CD4-positive, alpha-beta T cell treated with Interleukin-6 for 4 hours (primary cell): ENCODE data around the gene ANKRD13C.

Experiments
- DNase-seq: peaks from one replicate; pipeline ENCODE4 v3.0.0-alpha.2; 2020; ENCODE audit warnings: mixed read lengths

ANKRD13C gene

DNA sequence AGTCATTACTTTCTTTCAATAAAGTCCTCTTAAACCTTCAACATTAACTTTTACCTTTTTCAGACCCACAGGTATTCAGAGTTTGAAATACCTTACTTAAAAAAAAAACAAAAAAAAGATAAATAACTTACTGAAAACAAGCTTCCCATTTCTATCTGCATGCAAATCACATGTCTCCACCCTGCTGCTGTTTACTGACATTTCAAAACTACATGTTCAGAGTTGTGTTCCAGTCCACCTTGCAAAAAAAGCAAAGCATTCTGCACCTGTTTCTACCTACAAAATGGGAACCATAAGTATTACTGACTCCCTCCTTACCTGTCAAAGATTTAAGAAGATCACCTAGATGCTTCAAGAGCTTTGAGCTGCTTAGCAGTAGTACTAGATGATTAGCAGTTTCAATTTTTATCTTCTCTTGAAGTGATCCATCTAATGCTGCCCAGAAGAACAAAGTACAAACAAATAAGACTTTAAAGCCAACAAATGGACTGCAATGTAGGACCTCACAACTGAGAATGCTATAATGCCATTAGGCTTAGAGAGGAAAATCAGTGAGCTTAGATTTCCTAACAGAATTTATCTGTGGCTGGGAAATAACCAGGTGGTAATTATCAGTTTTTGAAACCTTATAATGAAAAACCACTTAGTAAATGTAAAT lies 61.2 kb downstream of the ANKRD13C start:
- DNase-seq: no peak

DNA sequence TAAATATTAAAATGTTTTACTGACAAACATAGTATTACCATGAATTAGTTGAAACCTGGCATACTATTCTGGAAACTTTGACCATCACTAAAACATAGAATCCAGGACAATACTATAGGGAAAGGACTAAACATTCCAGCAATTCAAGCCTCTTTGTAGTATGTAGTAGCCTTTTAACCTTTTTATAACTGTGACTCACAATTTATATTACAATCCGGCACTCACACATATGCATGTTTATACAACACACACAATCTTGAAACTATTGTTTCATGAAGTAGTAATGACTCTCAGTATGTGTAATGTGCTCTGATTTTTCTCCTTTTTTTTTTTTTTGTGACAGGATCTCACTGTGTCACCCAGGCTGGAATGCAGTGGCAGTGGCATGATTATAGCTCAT lies 64.3 kb downstream of the ANKRD13C start:
- no peak for DNase-seq

DNA sequence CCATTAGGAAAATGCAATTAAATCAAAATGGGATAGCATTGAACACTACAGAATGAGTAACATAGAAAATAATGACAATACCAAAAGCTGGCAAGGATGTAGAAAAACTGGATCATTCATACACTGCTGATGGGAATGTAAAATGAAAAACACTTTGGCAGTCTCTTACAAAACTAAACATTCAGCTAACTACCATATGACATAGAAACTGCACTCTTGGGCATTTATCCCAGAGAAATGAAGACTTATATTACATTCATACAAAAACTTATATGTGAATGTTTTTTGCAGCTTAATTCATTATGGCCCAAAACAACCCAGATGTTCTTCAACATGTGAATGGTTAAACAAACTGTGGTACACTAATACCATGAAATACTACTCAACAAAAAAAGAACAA lies 66.4 kb downstream of the ANKRD13C start:
- DNase-seq: no peak

DNA sequence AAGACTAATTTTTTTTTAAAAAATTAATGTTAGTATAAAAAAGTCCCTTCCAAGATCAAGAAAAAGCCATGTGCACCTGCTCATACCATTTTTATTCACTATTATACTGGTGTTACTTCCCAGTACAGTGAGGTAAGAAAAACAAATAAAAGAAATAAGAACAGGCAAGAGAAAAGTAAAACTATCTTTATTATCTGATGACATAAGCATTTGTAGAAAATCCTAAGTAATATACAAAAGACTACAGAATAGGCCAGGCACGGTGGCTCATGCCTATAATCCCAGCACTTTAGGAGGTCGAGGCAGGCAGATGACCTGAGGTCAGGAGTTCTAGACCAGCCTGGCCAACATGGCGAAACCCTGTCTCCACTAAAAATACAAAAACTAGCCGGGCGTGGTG lies 68.1 kb downstream of the ANKRD13C start:
- no peak for DNase-seq

- no peak for DNase-seq
These were observed 70.2 kb downstream of the ANKRD13C start for GRCh38 chr1:70284366-70284765.

DNA sequence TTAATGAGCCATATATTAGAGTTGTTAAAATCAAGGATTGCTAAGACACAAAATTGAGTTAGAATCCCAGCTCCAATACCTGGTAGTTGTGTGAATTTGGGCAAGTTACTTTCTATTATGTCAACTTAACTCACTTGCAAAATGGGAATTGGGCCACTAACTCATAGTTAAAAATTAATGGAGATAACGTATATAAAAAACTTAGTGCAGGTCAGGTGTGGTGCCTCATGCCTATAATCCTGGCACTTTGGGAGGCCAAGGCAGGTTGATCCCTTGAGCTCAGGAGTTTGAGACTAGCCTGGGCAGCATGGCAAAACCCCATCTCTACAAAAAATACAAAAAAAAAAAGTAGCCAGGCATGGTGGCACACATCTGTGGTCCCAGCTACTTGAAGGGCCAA lies 75.8 kb downstream of the ANKRD13C start:
- DNase-seq: no peak

DNA sequence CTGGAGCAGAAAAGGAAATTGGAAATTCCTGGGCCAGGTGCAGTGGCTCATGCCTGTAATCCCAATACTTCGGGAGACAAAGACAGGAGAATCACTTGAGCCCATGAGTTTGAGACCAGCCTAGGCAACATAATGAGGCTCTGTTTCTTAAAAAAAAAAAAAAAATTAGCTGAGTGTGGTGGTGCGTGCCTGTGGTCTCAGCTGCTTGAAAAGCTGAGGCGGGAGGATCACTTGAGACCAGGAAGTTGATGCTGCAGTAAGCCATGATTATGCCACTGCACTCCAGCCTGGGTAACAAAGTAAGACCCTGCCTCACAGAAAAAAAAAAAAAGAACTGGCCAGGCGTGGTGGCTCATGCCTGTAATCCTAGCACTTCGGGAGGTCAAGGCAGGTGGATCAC lies 76.6 kb downstream of the ANKRD13C start:
- no peak for DNase-seq

- DNase-seq: no peak
These were observed 88.6 kb downstream of the ANKRD13C start for GRCh38 chr1:70265946-70266345.

DNA sequence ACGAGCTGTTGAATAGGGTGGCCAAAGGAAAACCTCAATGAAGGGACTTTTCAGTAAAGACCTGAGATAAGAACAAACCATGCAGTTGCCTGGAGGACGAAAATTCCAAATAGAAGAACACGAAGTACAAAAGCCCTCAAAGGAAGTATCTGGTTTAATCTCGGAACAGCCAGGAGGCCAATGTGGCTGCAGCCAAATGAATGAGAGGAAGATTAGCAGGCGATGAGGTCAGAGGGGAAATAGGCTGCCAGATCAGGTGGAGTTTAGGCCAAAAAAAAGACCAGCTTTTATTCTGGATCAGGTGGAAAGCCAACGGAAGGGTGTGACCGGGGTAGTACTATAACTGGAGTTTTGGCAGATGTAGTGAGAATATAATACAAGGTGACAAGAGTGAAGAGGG lies 89.7 kb downstream of the ANKRD13C start:
- DNase-seq: no peak

DNA sequence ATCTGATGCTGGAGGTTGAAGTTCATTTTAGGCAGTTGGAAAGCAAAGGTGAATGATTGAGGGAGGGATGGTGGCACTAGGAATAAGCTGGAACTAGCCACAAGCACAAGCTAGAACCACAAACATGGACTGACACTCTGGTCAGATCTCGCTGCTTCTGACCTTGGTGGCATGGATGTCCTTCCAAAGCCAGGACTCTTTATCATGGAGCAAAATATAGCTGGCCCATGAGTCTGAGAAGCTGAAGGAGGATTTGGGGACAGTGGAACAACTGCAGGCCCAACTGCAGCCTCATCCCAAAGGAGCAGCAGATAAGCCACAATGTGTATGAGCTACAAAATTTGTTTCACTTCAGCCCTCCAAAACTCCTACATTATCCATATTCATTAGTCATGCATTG lies 97.9 kb downstream of the ANKRD13C start:
- DNase-seq: no peak

- DNase-seq: no peak
These were observed 105.8 kb downstream of the ANKRD13C start for GRCh38 chr1:70248729-70249128.

- DNase-seq: no peak
These were observed 106.8 kb downstream of the ANKRD13C start for GRCh38 chr1:70247768-70248167.

GRCh38 chr1:70247122-70247521 lies 107.4 kb downstream of the ANKRD13C start:
- DNase-seq: no peak

DNA sequence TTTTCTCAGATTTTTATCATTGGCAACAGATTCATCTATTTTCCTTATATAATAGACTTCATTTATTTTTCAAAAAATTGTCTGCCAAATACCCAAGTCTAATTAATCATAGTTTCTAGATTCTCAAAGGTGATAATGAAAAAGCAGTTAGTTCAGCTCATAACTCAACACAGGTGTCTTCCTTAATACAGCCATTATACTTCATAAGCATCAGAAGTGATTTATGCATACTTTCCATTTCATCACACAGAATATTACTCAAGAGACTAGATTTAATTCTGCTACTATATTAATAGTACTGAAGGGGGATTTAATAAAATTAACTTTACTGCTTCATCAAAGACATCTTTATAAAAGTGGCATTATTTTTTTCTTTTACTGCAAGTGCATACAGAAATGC lies 114.6 kb downstream of the ANKRD13C start:
- no peak for DNase-seq

GRCh38 chr1:70234733-70235132 lies 119.8 kb downstream of the ANKRD13C start:
- DNase-seq: no peak

DNA sequence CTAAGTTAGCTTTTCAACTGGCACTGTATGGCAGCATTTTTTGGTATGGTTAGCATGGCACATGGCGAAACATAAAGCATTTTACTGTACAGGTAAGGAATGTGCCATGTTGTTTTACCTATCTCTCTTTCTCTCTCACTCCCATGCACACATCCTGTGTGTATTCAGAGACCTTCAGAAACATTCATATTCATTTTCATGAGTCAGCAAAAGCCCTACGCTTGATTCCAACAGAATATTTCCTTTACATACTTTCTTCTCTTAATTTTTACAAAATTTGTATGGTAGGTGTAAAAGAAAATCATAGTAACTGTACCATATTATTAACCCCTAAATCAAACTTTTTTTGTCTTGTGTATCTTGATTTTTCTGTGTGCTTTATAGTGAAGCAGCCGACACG lies 123.0 kb downstream of the ANKRD13C start:
- no peak for DNase-seq

- DNase-seq: no peak
These were observed 125.9 kb downstream of the ANKRD13C start for GRCh38 chr1:70228670-70229069.

DNA sequence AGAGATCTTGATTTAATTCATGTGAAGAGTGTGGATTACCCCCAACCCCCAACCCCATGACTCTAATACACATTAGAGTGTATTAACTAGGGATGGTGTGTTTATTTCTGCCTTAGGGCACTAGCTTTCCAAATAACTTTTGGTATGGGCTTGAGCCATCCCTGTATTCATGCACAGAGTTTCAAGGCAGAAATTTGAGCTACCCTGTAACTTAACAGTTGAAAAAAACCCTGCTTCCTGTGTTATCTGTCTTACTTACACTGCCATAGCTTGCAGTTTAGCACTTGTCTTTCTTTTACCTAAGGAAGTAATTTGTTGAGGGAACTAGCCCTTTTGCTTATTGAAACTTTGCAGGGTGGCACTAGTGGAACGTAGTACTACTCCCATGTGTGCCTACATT lies 127.1 kb downstream of the ANKRD13C start:
- no peak for DNase-seq

- no peak for DNase-seq
These were observed 129.6 kb downstream of the ANKRD13C start for GRCh38 chr1:70224954-70225353.

DNA sequence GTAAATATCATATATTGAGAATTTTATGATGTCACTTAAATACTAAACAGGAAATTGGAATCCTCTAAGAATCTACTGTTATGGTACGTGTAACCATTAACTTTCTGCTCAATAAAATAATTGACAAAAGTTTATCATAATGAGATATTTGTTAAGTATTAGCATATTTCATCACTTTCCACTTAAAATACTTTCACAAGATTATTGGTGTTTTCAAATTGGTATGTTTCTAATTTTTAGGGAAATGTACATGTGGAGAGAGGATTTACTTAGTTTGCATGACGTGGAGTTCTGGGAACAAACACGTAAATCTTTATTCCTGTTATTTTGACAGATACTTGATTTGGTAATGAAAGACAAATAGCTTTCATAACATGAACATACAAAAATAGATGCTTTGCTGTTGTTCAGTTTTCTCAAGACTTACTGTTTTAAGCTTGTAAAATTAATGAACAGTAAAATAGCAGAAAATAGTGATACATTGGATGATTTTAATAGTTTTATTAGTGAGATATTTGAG lies 131.7 kb downstream of the ANKRD13C start:
- DNase-seq: no peak

DNA sequence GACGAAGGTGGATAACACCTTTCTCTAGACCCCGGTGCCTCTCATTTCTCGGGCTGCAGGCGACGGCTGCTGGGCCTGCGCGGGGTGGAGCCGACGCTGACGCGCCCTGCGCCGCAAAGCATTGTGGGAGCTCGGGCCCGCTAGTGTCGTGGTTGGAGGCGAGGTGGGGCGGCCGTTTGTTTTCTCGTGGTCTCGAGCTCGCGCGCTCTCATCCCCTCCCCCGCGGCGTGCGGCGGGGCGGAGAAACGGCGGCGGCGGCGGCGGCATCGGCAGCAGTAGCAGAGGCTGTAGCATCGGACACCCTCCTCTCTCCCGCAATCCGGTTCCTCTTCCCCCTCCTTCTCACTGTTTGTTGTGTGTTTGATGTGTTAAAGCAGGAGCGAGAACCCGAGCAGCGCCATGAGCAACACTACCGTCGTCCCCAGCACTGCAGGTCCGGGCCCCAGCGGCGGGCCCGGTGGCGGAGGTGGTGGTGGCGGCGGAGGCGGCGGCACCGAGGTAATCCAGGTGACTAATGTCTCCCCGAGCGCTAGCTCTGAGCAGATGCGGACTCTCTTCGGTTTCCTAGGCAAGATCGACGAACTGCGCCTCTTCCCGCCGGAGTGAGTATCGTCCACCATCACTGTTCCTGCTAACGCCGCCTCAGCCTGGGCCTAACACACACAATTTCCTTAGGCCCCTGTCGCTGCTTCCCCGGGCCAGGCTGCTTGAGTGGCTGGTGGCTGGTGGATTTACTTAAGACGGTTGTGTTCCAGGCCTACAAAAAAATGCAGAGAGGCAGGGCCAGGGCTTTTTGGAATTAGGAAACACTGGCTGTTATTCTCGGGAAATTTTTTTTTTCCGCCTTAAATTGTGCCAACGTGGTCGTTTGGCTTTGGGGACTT lies 133.0 kb downstream of the ANKRD13C start, which contains the start of gene SRSF11:
TSS of gene SRSF11 (plus strand) at position 143 of the 884 bp plus-strand sequence. CDS start at position 400, 257 bp downstream.
- peak; percentile 97 for DNase-seq

GRCh38 chr1:70220517-70221237 lies 133.8 kb downstream of the ANKRD13C start:
- DNase-seq: no peak

DNA sequence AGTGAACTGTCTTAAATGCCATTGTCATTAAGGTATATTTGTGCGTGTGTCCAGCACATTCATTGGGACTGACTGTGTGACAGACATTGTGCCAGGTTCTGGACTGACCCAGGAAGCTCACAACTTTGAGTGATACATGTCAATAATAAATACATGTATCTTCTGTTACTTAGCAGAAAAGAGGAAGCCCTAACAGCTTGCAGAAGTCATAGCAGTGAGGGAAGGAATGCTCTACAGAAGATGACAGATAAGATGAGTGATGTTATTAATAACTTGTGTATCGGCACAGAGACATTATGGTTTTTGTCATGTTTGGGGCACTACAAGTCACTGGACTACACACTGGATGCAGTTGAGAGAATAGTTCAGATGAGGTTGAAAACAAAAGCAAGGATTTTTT lies 134.5 kb downstream of the ANKRD13C start:
- DNase-seq: no peak
